Keratinocyte (primary cell): Measurements from ENCODE around the gene SDK2. TPM values are rescaled to one million over a fixed set of nuclear protein-coding genes. Genes with fewer than 3 reads are reported as not detected.

Experiments used
- DNase-seq: peaks from one replicate; pipeline ENCODE4 v3.0.0-alpha.2; 2011; ENCODE audit warnings: low read depth, missing footprints, low spot score
- FAIRE-seq: peaks from 2 replicates; lab custom pipeline; 2011; peaks lifted over from hg19 to GRCh38; lab: Jason Lieb, UNC
- H2AFZ ChIP-seq: 2 replicates; pipeline ENCODE4 v1.6.0; 2012; ENCODE audit warnings: low read length, control low read depth, inconsistent platforms; ENCODE audit not compliant: control insufficient read depth
- H3K27ac ChIP-seq: 2 replicates; pipeline ENCODE4 v1.5.1; 2011; ENCODE audit warnings: low read length; ENCODE audit not compliant: control insufficient read depth, insufficient read depth
- H3K27me3 ChIP-seq: 3 replicates; pipeline ENCODE4 v1.6.0; 2011; ENCODE audit warnings: low read length; ENCODE audit not compliant: control insufficient read depth, insufficient read depth; ENCODE audit errors: extremely low read depth
- H3K36me3 ChIP-seq, 2 experiments: 2 replicates in 1 of 2; 3 replicates in 1 of 2; pipeline ENCODE4 v1.5.1; 2011; ENCODE audit warnings: low read length in 2 of 2, mild to moderate bottlenecking in 1 of 2; ENCODE audit not compliant: control insufficient read depth in 2 of 2, insufficient read depth in 2 of 2; ENCODE audit errors: extremely low read depth in 1 of 2
- H3K4me1 ChIP-seq: 3 replicates; pipeline ENCODE4 v1.5.1; 2011; ENCODE audit warnings: low read length; ENCODE audit not compliant: control insufficient read depth, insufficient read depth; ENCODE audit errors: extremely low read depth
- H3K4me2 ChIP-seq: 3 replicates; pipeline ENCODE4 v1.6.0; 2011; ENCODE audit warnings: low read depth, low read length; ENCODE audit not compliant: control insufficient read depth, insufficient read depth; ENCODE audit errors: extremely low read depth
- H3K4me3 ChIP-seq, 3 experiments: fragments of 200-600 bp in 1 of 3; sonication (generic) in 1 of 3; 2 replicates in 2 of 3; 3 replicates in 1 of 3; pipeline ENCODE4 v1.5.1; 2011 to 2016; ENCODE audit warnings: low read length in 3 of 3, mild to moderate bottlenecking in 3 of 3, control low read depth in 2 of 3, inconsistent platforms in 1 of 3, low read depth in 1 of 3, mixed read lengths in 1 of 3, mixed run types in 1 of 3, moderate library complexity in 1 of 3; ENCODE audit not compliant: control insufficient read depth in 2 of 3, insufficient read depth in 2 of 3; ENCODE audit errors: extremely low read depth in 1 of 3
- H3K79me2 ChIP-seq: 2 replicates; pipeline ENCODE4 v1.6.0; 2012; ENCODE audit warnings: low read length; ENCODE audit not compliant: control insufficient read depth, insufficient read depth
- H3K9ac ChIP-seq: 3 replicates; pipeline ENCODE4 v1.6.0; 2011; ENCODE audit warnings: low read length; ENCODE audit not compliant: control insufficient read depth, insufficient read depth; ENCODE audit errors: extremely low read depth
- H3K9me1 ChIP-seq: 3 replicates; pipeline ENCODE4 v1.6.0; 2011; ENCODE audit warnings: low read length; ENCODE audit not compliant: control insufficient read depth, insufficient read depth; ENCODE audit errors: extremely low read depth
- H3K9me3 ChIP-seq: 2 replicates; pipeline ENCODE4 v1.5.1; 2012; ENCODE audit warnings: low read depth, low read length; ENCODE audit not compliant: control insufficient read depth
- H4K20me1 ChIP-seq: 3 replicates; pipeline ENCODE4 v1.6.0; 2011; ENCODE audit warnings: low read length; ENCODE audit not compliant: control insufficient read depth, insufficient read depth; ENCODE audit errors: extremely low read depth
- CTCF ChIP-seq, 3 experiments: IDR thresholded peaks in 1 of 3; conservative IDR thresholded peaks in 1 of 3; optimal IDR thresholded peaks in 1 of 3; 2 replicates in 2 of 3; 3 replicates in 1 of 3; pipeline versions ENCODE3 to v1.5.1; 2011; ENCODE audit warnings: low read length in 3 of 3, mild to moderate bottlenecking in 3 of 3, moderate library complexity in 2 of 3, control low read depth in 1 of 3, inconsistent platforms in 1 of 3; ENCODE audit not compliant: insufficient read depth in 2 of 3; ENCODE audit errors: extremely low read depth in 1 of 3
- EZH2 ChIP-seq: IDR thresholded peaks from one replicate; pipeline ENCODE4 v1.6.1; 2012; ENCODE audit warnings: inconsistent platforms, mild to moderate bottlenecking, low read length, moderate library complexity
- dilution Hi-C: fragments of 300-500 bp; cut with MboI; formaldehyde crosslinking; loops from one replicate; pipeline ENCODE4 v1.7.0; 2020; ENCODE audit warnings: low sequenced_read_pairs; ENCODE audit not compliant: extremely low pct_ligation_motif_present
- polyA plus RNA-seq, 5 experiments: library from polyadenylated mRNA; depleted of rRNA in 3 of 5; stranded (reverse) in 3 of 5; stranded (forward) in 1 of 5; unstranded in 1 of 5; fragments of >200 nt; gene quantifications; 1 replicate in 1 of 5; 2 replicates in 3 of 5; 3 replicates in 1 of 5; pipeline versions ENCODE4 v1.2.1 to v1.2.3, GENCODE V29; 2011 to 2012; ENCODE audit warnings: missing spikeins in 2 of 5, low read depth in 1 of 5, low replicate concordance in 1 of 5

The SDK2 gene
- polyA plus RNA-seq, 1 donor (not counting 4 experiments of a cell fraction or from before 2014, with no cell fraction given), result 1.8 TPM

- no peak for FAIRE-seq
- dilution Hi-C loops, result no loop called here
- H3K27ac ChIP-seq, result no peak overlapping the region
These were observed 219.7 kb downstream of the SDK2 start for GRCh38 chr17:73424571-73424970.

GRCh38 chr17:73423806-73424205 is 220.4 kb downstream of the SDK2 start:
- DNase-seq (no peak), FAIRE-seq (no peak)
- Histone ChIP-seq H3K4me2 (no peak overlapping the region), H3K36me3 (peaks cover 0 to 17% of the 10 kb centered on the region in 2 experiments), H4K20me1 (no peaks in the 10 kb centered on the region), H3K9me1 (no peaks in the 10 kb centered on the region), H2AFZ (no peak overlapping the region), H3K9me3 (no peaks in the 10 kb centered on the region), H3K4me1 (peaks cover 5% of the 10 kb centered on the region), H3K9ac (no peak overlapping the region), H3K4me3 (no peak overlapping the region), H3K27ac (no peak overlapping the region), H3K79me2 (no peaks in the 10 kb centered on the region), H3K27me3 (no peaks in the 10 kb centered on the region)
- TF ChIP-seq EZH2, result no peak
- TF ChIP-seq CTCF (optimal IDR thresholded peaks at IDR 0.05 in 1 of 3, IDR thresholded peaks at IDR 0.05 in 1 of 3, conservative IDR thresholded peaks at IDR 0.05 in 1 of 3; ENCODE audit: extremely low read depth in 1 of 3, insufficient read depth in 2 of 3, low read length in 3 of 3), result no peak
- dilution Hi-C loops, result no loop called here

More at GRCh38 chr17:73424571-73424970, 219.7 kb downstream of the SDK2 start:
- H3K79me2 ChIP-seq, result no peaks in the 10 kb centered on the region
- H3K27me3 ChIP-seq, result no peaks in the 10 kb centered on the region
- peaks cover 0 to 16% of the 10 kb centered on the region in 2 experiments for H3K36me3 ChIP-seq
- no peak for TF ChIP-seq CTCF (optimal IDR thresholded peaks at IDR 0.05 in 1 of 3, IDR thresholded peaks at IDR 0.05 in 1 of 3, conservative IDR thresholded peaks at IDR 0.05 in 1 of 3; ENCODE audit: extremely low read depth in 1 of 3, insufficient read depth in 2 of 3, low read length in 3 of 3)
- no peak for TF ChIP-seq EZH2
- H3K9me3 ChIP-seq, result no peaks in the 10 kb centered on the region
- H3K4me1 ChIP-seq, result peaks cover 5% of the 10 kb centered on the region
- no peak overlapping the region for H3K9ac ChIP-seq
- no peak for DNase-seq
- no peak overlapping the region for H2AFZ ChIP-seq
- H3K4me3 ChIP-seq, result no peak overlapping the region
- H3K4me2 ChIP-seq, result no peak overlapping the region
- H3K9me1 ChIP-seq, result no peaks in the 10 kb centered on the region
- H4K20me1 ChIP-seq, result no peaks in the 10 kb centered on the region
